Vagina (tissue), 2 donors: ENCODE results near the gene C5AR1. TPM values are rescaled to one million over a fixed set of nuclear protein-coding genes. Genes with fewer than 3 reads are reported as not detected.
"Not testable (repeated sequence)": the region's sequence is repeated elsewhere in the genome, so short reads cannot be mapped to it uniquely, and the experiment has no call there.

Experiments used
- DNase-seq, 2 donors: peaks; one replicate each; pipeline ENCODE4 v3.0.0-alpha.2; 2017; ENCODE audit errors: extremely low spot score in 2 of 2
- H3K27ac ChIP-seq: fragments of 200-600 bp; sonication (generic); one replicate; pipeline ENCODE4 v1.5.1; 2019
- H3K27me3 ChIP-seq: fragments of 200-600 bp; sonication (generic); one replicate; pipeline ENCODE4 v1.5.1; 2019
- H3K36me3 ChIP-seq, 2 donors: fragments of 200-600 bp; sonication (generic); one replicate each; pipeline ENCODE4 v1.5.1; 2017 to 2019
- H3K4me1 ChIP-seq: fragments of 200-600 bp; sonication (generic); one replicate; pipeline ENCODE4 v1.5.1; 2019
- H3K4me3 ChIP-seq, 2 donors: fragments of 200-600 bp; sonication (generic); 1 replicate in 1 of 2; 2 replicates in 1 of 2; pipeline ENCODE4 v1.5.1; 2016 to 2019
- H3K9me3 ChIP-seq: fragments of 200-600 bp; sonication (generic); one replicate; pipeline ENCODE4 v1.5.1; 2019
- CTCF ChIP-seq, 3 experiments: fragments of 450-650 bp in 2 of 3; fragments of 200-600 bp in 1 of 3; sonication (generic) in 1 of 3; IDR thresholded peaks; one replicate each; pipeline ENCODE4 v1.5.1; 2017 to 2019; ENCODE audit warnings: antibody characterized with exemption in 3 of 3, mild to moderate bottlenecking in 2 of 3, moderate library complexity in 2 of 3
- POLR2A ChIP-seq, 2 donors: fragments of 450-650 bp; IDR thresholded peaks; one replicate each; pipeline ENCODE4 v1.6.1; 2017; ENCODE audit warnings: antibody characterized with exemption in 2 of 2, mild to moderate bottlenecking in 2 of 2, moderate library complexity in 2 of 2
- POLR2AphosphoS5 ChIP-seq, 2 donors: sonication (generic); formaldehyde crosslinking; IDR thresholded peaks; one replicate each; pipeline ENCODE4 v1.9.0; 2017; ENCODE audit warnings: antibody characterized with exemption in 2 of 2, mild to moderate bottlenecking in 2 of 2, low read depth in 1 of 2; ENCODE audit not compliant: insufficient read depth in 1 of 2
- intact Hi-C: fragments of 100-400 bp; cut with DNase I; formaldehyde crosslinking; loops from one replicate; pipeline ENCODE4 v1.15.1; 2023
- total RNA-seq: library from RNA; depleted of rRNA; stranded (reverse); fragments of >200 nt; gene quantifications from one replicate; pipeline ENCODE4 v1.2.3, GENCODE V29; 2016

C5AR1 gene
- total RNA-seq, 1 donor from 2014 or later = 12.5 TPM

GRCh38 chr19:47280183-47280797, 29.4 kb upstream of the C5AR1 start:
- intact Hi-C loops = no loop called here
- Histone ChIP-seq H3K27ac (no peak overlapping the region), H3K4me3 (no peak overlapping the region), H3K36me3 (no peaks in the 10 kb centered on the region), H3K4me1 (peaks cover 28% of the 10 kb centered on the region), H3K9me3 (no peaks in the 10 kb centered on the region), H3K27me3 (no peaks in the 10 kb centered on the region)
- no peak for DNase-seq
- TF ChIP-seq POLR2A (IDR thresholded peaks at IDR 0.05) (no peak), POLR2AphosphoS5 (IDR thresholded peaks at IDR 0.05; ENCODE audit: insufficient read depth in 1 of 2, low read depth in 1 of 2) (no peak), CTCF (IDR thresholded peaks at IDR 0.05) (no peak)

- no peaks in the 10 kb centered on the region for H3K9me3 ChIP-seq
- intact Hi-C loops = no loop called here
- H3K27me3 ChIP-seq = no peaks in the 10 kb centered on the region
- no peaks in the 10 kb centered on the region for H3K36me3 ChIP-seq
- H3K4me1 ChIP-seq = peaks cover 11% of the 10 kb centered on the region
- no peak overlapping the region for H3K27ac ChIP-seq
- no peak for DNase-seq
- no peak overlapping the region for H3K4me3 ChIP-seq
- TF ChIP-seq POLR2AphosphoS5 (IDR thresholded peaks at IDR 0.05; ENCODE audit: insufficient read depth in 1 of 2, low read depth in 1 of 2) (no peak), POLR2A (IDR thresholded peaks at IDR 0.05) (no peak), CTCF (IDR thresholded peaks at IDR 0.05) (no peak)
Observed at GRCh38 chr19:47283405-47284059, 26.1 kb upstream of the C5AR1 start.

GRCh38 chr19:47284324-47284899, 25.2 kb upstream of the C5AR1 start:
- peaks cover 10% of the 10 kb centered on the region for H3K4me1 ChIP-seq
- no peak overlapping the region for H3K4me3 ChIP-seq
- no peak for TF ChIP-seq POLR2A (IDR thresholded peaks at IDR 0.05)
- TF ChIP-seq CTCF (IDR thresholded peaks at IDR 0.05) = peak; percentile 83 to 89 (median 84)
- no peaks in the 10 kb centered on the region for H3K27me3 ChIP-seq
- no peaks in the 10 kb centered on the region for H3K9me3 ChIP-seq
- H3K36me3 ChIP-seq = no peaks in the 10 kb centered on the region
- no peak for DNase-seq
- intact Hi-C loops = no loop called here
- H3K27ac ChIP-seq = no peak overlapping the region

GRCh38 chr19:47296036-47296435, 13.6 kb upstream of the C5AR1 start:
- Histone ChIP-seq H3K4me3 (no peak overlapping the region), H3K4me1 (no peaks in the 10 kb centered on the region), H3K27me3 (no peaks in the 10 kb centered on the region), H3K27ac (no peak overlapping the region), H3K36me3 (no peaks in the 10 kb centered on the region), H3K9me3 (no peaks in the 10 kb centered on the region)
- TF ChIP-seq CTCF (IDR thresholded peaks at IDR 0.05) (peak; percentile 42 to 65 (median 63)), POLR2A (IDR thresholded peaks at IDR 0.05) (no peak)
- DNase-seq = no peak
- intact Hi-C loops = loop anchor here (10.0 kb wide), 1 partner anchor 129 kb away; no protein-coding TSS in a partner anchor

- DNase-seq, H3K4me3 ChIP-seq: not testable (repeated sequence)
- intact Hi-C loops = loop anchor here (10.0 kb wide), 1 partner anchor 84 kb away; no protein-coding TSS in a partner anchor
Observed at GRCh38 chr19:47300867-47301266, 8.8 kb upstream of the C5AR1 start.

More at GRCh38 chr19:47300867-47301266, 8.8 kb upstream of the C5AR1 start:
- H3K36me3 ChIP-seq, H3K27ac ChIP-seq, H3K27me3 ChIP-seq, H3K4me1 ChIP-seq, H3K9me3 ChIP-seq: not testable (repeated sequence)
